PC-9 (cell line): ENCODE measurements around the gene P2RY8.

Source experiments
- EZH2 ChIP-seq: fragments of 200-600 bp; sonication (generic); IDR thresholded peaks from 2 replicates; pipeline ENCODE4 v1.8.0; 2017; ENCODE audit warnings: antibody characterized with exemption, low read depth
- TF ChIP-seq, protein P1 (sequence below): fragments of 200-600 bp; sonication (generic); conservative IDR thresholded peaks from 2 replicates; pipeline ENCODE4 v1.6.1; 2017; ENCODE audit warnings: mixed run types, antibody characterized with exemption, mild to moderate bottlenecking, moderate library complexity

DNA sequence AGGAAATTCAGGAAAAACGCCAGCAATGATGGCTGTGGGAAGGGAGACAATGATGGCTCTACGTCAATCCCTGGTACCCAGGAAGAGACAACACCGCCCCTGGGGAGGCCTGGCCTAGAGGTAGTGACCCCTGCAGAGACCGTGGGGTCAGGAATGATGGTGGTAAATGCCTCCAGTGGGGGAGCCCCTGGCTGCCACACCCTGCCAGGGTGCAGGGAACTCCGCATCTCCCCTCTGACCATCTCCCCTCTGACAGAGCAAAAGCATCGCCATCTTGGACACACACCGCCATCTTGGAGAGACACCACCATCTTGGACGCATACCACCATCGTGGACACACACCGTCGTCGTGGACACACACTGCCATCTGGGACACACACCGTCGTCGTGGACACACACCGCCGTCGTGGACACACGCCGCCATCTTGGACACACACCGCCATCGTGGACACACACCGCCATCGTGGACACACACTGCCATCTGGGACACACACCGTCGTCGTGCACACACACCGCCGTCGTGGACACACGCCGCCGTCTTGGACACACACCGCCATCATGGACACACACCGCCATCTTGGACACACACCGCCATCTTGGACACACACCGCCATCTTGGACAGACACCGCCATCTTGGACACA, 94.1 kb downstream of the P2RY8 start:
- TF ChIP-seq, protein P1, sequence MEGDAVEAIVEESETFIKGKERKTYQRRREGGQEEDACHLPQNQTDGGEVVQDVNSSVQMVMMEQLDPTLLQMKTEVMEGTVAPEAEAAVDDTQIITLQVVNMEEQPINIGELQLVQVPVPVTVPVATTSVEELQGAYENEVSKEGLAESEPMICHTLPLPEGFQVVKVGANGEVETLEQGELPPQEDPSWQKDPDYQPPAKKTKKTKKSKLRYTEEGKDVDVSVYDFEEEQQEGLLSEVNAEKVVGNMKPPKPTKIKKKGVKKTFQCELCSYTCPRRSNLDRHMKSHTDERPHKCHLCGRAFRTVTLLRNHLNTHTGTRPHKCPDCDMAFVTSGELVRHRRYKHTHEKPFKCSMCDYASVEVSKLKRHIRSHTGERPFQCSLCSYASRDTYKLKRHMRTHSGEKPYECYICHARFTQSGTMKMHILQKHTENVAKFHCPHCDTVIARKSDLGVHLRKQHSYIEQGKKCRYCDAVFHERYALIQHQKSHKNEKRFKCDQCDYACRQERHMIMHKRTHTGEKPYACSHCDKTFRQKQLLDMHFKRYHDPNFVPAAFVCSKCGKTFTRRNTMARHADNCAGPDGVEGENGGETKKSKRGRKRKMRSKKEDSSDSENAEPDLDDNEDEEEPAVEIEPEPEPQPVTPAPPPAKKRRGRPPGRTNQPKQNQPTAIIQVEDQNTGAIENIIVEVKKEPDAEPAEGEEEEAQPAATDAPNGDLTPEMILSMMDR, result no peak
- no peak for TF ChIP-seq EZH2
